Activated T-helper 1 cell treated with anti-CD3 and anti-CD28 coated beads, Interleukin-12 subunit alpha, Interleukin-12 subunit beta, Interleukin-2, Interleukin-4 antibody, amounts not matched to agents 30 ng/mL and 10 ng/mL and 1 ng/mL, durations not matched to agents 14 hours and 24 hours and 36 hours (primary cell): ENCODE results near the gene PCYT1B. TPM values are rescaled to one million over a fixed set of nuclear protein-coding genes. Genes with fewer than 3 reads are reported as not detected.
"Not testable (repeated sequence)": the region's sequence is repeated elsewhere in the genome, so short reads cannot be mapped to it uniquely, and the experiment has no call there.

Experiments
- DNase-seq: peaks from one replicate; pipeline ENCODE4 v3.0.0; 2021; ENCODE audit warnings: low spot score
- H3K27ac Mint-ChIP-seq: one replicate; pipeline ENCODE4 v1.8.0; 2021; ENCODE audit warnings: mild to moderate bottlenecking, mixed read lengths
- H3K27me3 Mint-ChIP-seq: one replicate; pipeline ENCODE4 v1.8.0; 2022; ENCODE audit warnings: mild to moderate bottlenecking, moderate library complexity, mixed read lengths; ENCODE audit not compliant: insufficient read depth
- H3K36me3 Mint-ChIP-seq: one replicate; pipeline ENCODE4 v1.8.0; 2021; ENCODE audit warnings: low read depth, mixed read lengths
- H3K4me1 Mint-ChIP-seq: one replicate; pipeline ENCODE4 v1.8.0; 2021; ENCODE audit warnings: low read depth, mixed read lengths
- H3K4me3 Mint-ChIP-seq: one replicate; pipeline ENCODE4 v1.8.0; 2021; ENCODE audit warnings: mild to moderate bottlenecking, moderate library complexity, mixed read lengths
- H3K9me3 Mint-ChIP-seq: one replicate; pipeline ENCODE4 v1.8.0; 2021; ENCODE audit warnings: mixed read lengths
- intact Hi-C: fragments of 100-400 bp; cut with micrococcal nuclease; formaldehyde crosslinking; loops from one replicate; pipeline ENCODE4 v1.15.1; 2024
- total RNA-seq: library from RNA; stranded (reverse); gene quantifications from 2 replicates; pipeline ENCODE4 v1.2.3, GENCODE V29; 2022

Gene PCYT1B
- total RNA-seq, 1 donor from 2014 or later = not detected

GRCh38 chrX:24661292-24661691, 14.1 kb upstream of the PCYT1B start:
- no peak for DNase-seq
- Mint-ChIP-seq H3K4me3 (no peak overlapping the region), H3K9me3 (no peaks in the 10 kb centered on the region), H3K36me3 (no peaks in the 10 kb centered on the region), H3K27ac (no peak overlapping the region), H3K4me1 (no peaks in the 10 kb centered on the region), H3K27me3 (peaks cover 6% of the 10 kb centered on the region)
- intact Hi-C loops = no loop called here

GRCh38 chrX:24659646-24660045, 12.5 kb upstream of the PCYT1B start:
- Mint-ChIP-seq H3K27ac (no peak overlapping the region), H3K36me3 (no peaks in the 10 kb centered on the region), H3K27me3 (peaks cover 2% of the 10 kb centered on the region), H3K9me3 (no peaks in the 10 kb centered on the region), H3K4me3 (no peak overlapping the region), H3K4me1 (no peaks in the 10 kb centered on the region)
- intact Hi-C loops = no loop called here
- no peak for DNase-seq

GRCh38 chrX:24659106-24659505, 12.0 kb upstream of the PCYT1B start:
- DNase-seq = no peak
- Mint-ChIP-seq H3K36me3 (no peaks in the 10 kb centered on the region), H3K4me3 (no peak overlapping the region), H3K27ac (no peak overlapping the region), H3K27me3 (peaks cover 2% of the 10 kb centered on the region), H3K9me3 (no peaks in the 10 kb centered on the region), H3K4me1 (no peaks in the 10 kb centered on the region)
- intact Hi-C loops = no loop called here

GRCh38 chrX:24658421-24658820, 11.3 kb upstream of the PCYT1B start:
- intact Hi-C loops = no loop called here
- Mint-ChIP-seq H3K27ac (no peak overlapping the region), H3K4me1 (no peaks in the 10 kb centered on the region), H3K27me3 (peaks cover 1% of the 10 kb centered on the region), H3K4me3 (no peak overlapping the region), H3K36me3 (no peaks in the 10 kb centered on the region), H3K9me3 (no peaks in the 10 kb centered on the region)
- no peak for DNase-seq

GRCh38 chrX:24657671-24658386, 10.7 kb upstream of the PCYT1B start:
- Mint-ChIP-seq H3K9me3 (no peaks in the 10 kb centered on the region), H3K27ac (no peak overlapping the region)

GRCh38 chrX:24655679-24656078, 8.5 kb upstream of the PCYT1B start:
- H3K27me3 Mint-ChIP-seq, H3K9me3 Mint-ChIP-seq, H3K36me3 Mint-ChIP-seq, H3K4me1 Mint-ChIP-seq, H3K4me3 Mint-ChIP-seq, intact Hi-C loops, H3K27ac Mint-ChIP-seq, DNase-seq: not testable (repeated sequence)

More at GRCh38 chrX:24657671-24658386, 10.7 kb upstream of the PCYT1B start:
- H3K36me3 Mint-ChIP-seq = no peaks in the 10 kb centered on the region
- no peaks in the 10 kb centered on the region for H3K4me1 Mint-ChIP-seq
- intact Hi-C loops = no loop called here
- H3K4me3 Mint-ChIP-seq = no peak overlapping the region
- H3K27me3 Mint-ChIP-seq = no peaks in the 10 kb centered on the region
- DNase-seq = no peak

- no peak for DNase-seq
- intact Hi-C loops = no loop called here
- Mint-ChIP-seq H3K27ac (no peak overlapping the region), H3K4me3 (no peak overlapping the region), H3K9me3 (no peaks in the 10 kb centered on the region), H3K36me3 (no peaks in the 10 kb centered on the region), H3K27me3 (peaks cover 17% of the 10 kb centered on the region), H3K4me1 (peaks cover 13% of the 10 kb centered on the region)
Measured at GRCh38 chrX:24651783-24652182, 4.6 kb upstream of the PCYT1B start.

- Mint-ChIP-seq H3K27ac (no peak overlapping the region), H3K27me3 (peaks cover 22% of the 10 kb centered on the region), H3K9me3 (no peaks in the 10 kb centered on the region), H3K4me3 (no peak overlapping the region), H3K4me1 (peaks cover 15% of the 10 kb centered on the region), H3K36me3 (no peaks in the 10 kb centered on the region)
- intact Hi-C loops = loop anchor here (5.0 kb wide), 1 partner anchor 44 kb away; the partner anchor contains the start of gene POLA1
- no peak for DNase-seq
Measured at GRCh38 chrX:24648495-24648894, 1.3 kb upstream of the PCYT1B start.

- intact Hi-C loops = loop anchor here (5.0 kb wide), 1 partner anchor 46 kb away; the partner anchor contains the start of gene POLA1
- H3K4me1 Mint-ChIP-seq = peaks cover 15% of the 10 kb centered on the region
Measured at GRCh38 chrX:24646745-24647182, 383 bp downstream of the PCYT1B start.

GRCh38 chrX:24646006-24646405, 1.1 kb downstream of the PCYT1B start:
- H3K36me3 Mint-ChIP-seq = no peaks in the 10 kb centered on the region
- H3K9me3 Mint-ChIP-seq = no peaks in the 10 kb centered on the region
- intact Hi-C loops = loop anchor here (5.0 kb wide), 1 partner anchor 46 kb away; the partner anchor contains the start of gene POLA1
- peaks cover 15% of the 10 kb centered on the region for H3K4me1 Mint-ChIP-seq
- no peak for DNase-seq
- peaks cover 25% of the 10 kb centered on the region for H3K27me3 Mint-ChIP-seq
- H3K4me3 Mint-ChIP-seq = no peak overlapping the region
- H3K27ac Mint-ChIP-seq = no peak overlapping the region

More at GRCh38 chrX:24646745-24647182, 383 bp downstream of the PCYT1B start:
- no peaks in the 10 kb centered on the region for H3K9me3 Mint-ChIP-seq
- H3K36me3 Mint-ChIP-seq = no peaks in the 10 kb centered on the region
- no peak overlapping the region for H3K27ac Mint-ChIP-seq
- H3K4me3 Mint-ChIP-seq = peak overlapping the region; percentile 69
- H3K27me3 Mint-ChIP-seq = peaks cover 25% of the 10 kb centered on the region
- DNase-seq = no peak

- DNase-seq = no peak
- Mint-ChIP-seq H3K4me1 (peaks cover 15% of the 10 kb centered on the region), H3K27me3 (peaks cover 14% of the 10 kb centered on the region), H3K27ac (no peak overlapping the region), H3K4me3 (no peak overlapping the region), H3K9me3 (no peaks in the 10 kb centered on the region), H3K36me3 (no peaks in the 10 kb centered on the region)
- intact Hi-C loops = no loop called here
Measured at GRCh38 chrX:24643116-24643515, 4.0 kb downstream of the PCYT1B start.

- intact Hi-C loops = no loop called here
- H3K4me1 Mint-ChIP-seq = no peaks in the 10 kb centered on the region
- DNase-seq = no peak
- peaks cover 15% of the 10 kb centered on the region for H3K27me3 Mint-ChIP-seq
- H3K27ac Mint-ChIP-seq = no peak overlapping the region
- H3K36me3 Mint-ChIP-seq = no peaks in the 10 kb centered on the region
- H3K4me3 Mint-ChIP-seq = no peak overlapping the region
- H3K9me3 Mint-ChIP-seq = no peaks in the 10 kb centered on the region
Measured at GRCh38 chrX:24629701-24630100, 17.4 kb downstream of the PCYT1B start.

GRCh38 chrX:24619647-24620046, 27.5 kb downstream of the PCYT1B start:
- intact Hi-C loops = no loop called here
- H3K27ac Mint-ChIP-seq = no peak overlapping the region
- H3K27me3 Mint-ChIP-seq = no peaks in the 10 kb centered on the region
- DNase-seq = no peak
- no peaks in the 10 kb centered on the region for H3K9me3 Mint-ChIP-seq
- no peaks in the 10 kb centered on the region for H3K4me1 Mint-ChIP-seq
- H3K36me3 Mint-ChIP-seq = no peaks in the 10 kb centered on the region
- no peak overlapping the region for H3K4me3 Mint-ChIP-seq
